Natural killer cell treated with Interleukin-12 subunit alpha and Interleukin-12 subunit beta and Interleukin-15 and Interleukin-18, amount 100 ng/mL, for 72 hours (primary cell): ENCODE data around the gene ACTL9. TPM values are rescaled to one million over a fixed set of nuclear protein-coding genes. Genes with fewer than 3 reads are reported as not detected.

Source experiments
- ATAC-seq, 2 donors: fragments of 150-1000 bp; cut with Tn5 transposase in 1 of 2; sonication (Bioruptor Pico), chemical (Tn5 transposase) in 1 of 2; 2 replicates each; pipeline ENCODE4 v1.10.0; 2021
- DNase-seq: peaks from one replicate; pipeline ENCODE4 v3.0.0; 2022; ENCODE audit warnings: low spot score
- H3K27ac Mint-ChIP-seq, 2 donors: 1 replicate in 1 of 2; 2 replicates in 1 of 2; pipeline ENCODE4 v1.8.0; 2022; ENCODE audit warnings: mixed read lengths in 2 of 2, mild to moderate bottlenecking in 1 of 2, moderate library complexity in 1 of 2
- H3K27me3 Mint-ChIP-seq, 2 donors: 1 replicate in 1 of 2; 2 replicates in 1 of 2; pipeline ENCODE4 v1.8.0; 2022; ENCODE audit warnings: mixed read lengths in 2 of 2
- H3K36me3 Mint-ChIP-seq: one replicate; pipeline ENCODE4 v1.8.0; 2022; ENCODE audit warnings: mixed read lengths
- H3K4me1 Mint-ChIP-seq, 2 donors: 1 replicate in 1 of 2; 2 replicates in 1 of 2; pipeline ENCODE4 v1.8.0; 2022; ENCODE audit warnings: low read depth in 2 of 2, mixed read lengths in 2 of 2, mild to moderate bottlenecking in 1 of 2
- H3K4me3 Mint-ChIP-seq: one replicate; pipeline ENCODE4 v1.8.0; 2022; ENCODE audit warnings: mixed read lengths
- H3K9me3 Mint-ChIP-seq: 2 replicates; pipeline ENCODE4 v1.8.0; 2022; ENCODE audit warnings: mixed read lengths
- total RNA-seq, 2 donors: library from RNA; stranded (reverse); gene quantifications; one replicate each; pipeline ENCODE4 v1.2.3, GENCODE V29; 2022

ACTL9 gene
- total RNA-seq, 2 donors from 2014 or later = not detected

DNA sequence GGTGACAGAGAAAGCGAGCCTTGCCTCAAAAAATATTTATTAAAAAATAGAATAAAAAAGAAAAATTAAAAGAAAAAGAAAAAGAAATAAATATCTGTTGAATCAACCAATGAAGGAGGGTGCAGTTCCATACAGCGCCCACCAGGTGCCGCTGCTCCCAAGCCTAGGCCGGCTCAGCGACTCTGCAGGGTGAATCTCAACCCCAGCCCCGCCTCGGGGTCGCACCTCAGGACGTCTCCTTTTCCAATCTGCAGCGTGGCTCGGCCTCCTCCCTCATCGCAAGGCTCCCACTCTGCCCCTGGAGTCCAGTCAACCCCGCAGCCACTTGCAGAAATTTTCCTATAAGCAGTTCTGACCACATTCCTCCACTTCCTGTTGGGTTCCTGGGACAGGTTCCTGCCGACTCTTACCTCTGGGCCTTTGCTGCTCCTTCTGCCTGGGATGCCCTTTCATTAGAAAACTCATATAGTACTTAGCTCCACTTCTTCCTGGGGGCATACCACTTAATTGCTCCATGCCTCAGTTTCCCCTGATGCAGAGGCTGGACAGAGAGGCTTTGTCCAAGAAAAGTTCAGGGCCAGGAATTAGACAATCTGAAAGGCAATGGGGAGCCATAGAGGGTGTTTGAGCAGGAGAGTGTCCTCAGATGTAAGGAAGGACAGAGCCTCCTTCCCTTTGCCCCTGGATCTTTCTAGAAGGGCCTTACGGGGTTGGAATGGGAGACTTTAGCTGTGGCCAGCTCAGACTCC, 43.8 kb downstream of the ACTL9 start:
- ATAC-seq (peak; percentile 68 to 76), DNase-seq (peak; percentile 78)
- H3K27ac Mint-ChIP-seq = no peak overlapping the region
- peaks cover 0 to 5% of the 10 kb centered on the region in 2 donors for H3K27me3 Mint-ChIP-seq
- H3K36me3 Mint-ChIP-seq = no peaks in the 10 kb centered on the region
- no peaks in the 10 kb centered on the region for H3K9me3 Mint-ChIP-seq
- H3K4me1 Mint-ChIP-seq = peaks cover 18 to 28% of the 10 kb centered on the region in 2 donors
- H3K4me3 Mint-ChIP-seq = peak overlapping the region; percentile 28

DNA sequence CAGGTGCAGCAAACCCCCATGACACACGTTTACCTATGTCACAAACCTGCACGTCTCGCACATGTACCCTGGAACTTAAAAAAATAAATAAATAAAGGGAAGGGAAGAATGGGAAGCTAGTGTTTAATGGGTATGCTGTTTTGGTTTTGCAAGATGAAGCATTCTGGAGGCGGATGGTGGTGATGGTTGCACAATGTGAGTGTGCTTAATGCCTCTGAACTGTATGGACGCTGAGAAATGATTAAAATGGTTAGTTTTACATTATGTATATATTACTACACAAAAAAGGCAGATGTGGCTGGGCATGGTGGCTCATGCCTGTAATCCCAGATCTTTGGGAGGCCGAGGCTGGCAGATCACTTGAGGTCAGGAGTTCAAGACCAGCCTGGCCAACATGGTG, 50.4 kb downstream of the ACTL9 start:
- H3K27me3 Mint-ChIP-seq = no peaks in the 10 kb centered on the region
- no peak overlapping the region for H3K27ac Mint-ChIP-seq
- H3K4me3 Mint-ChIP-seq = no peak overlapping the region
- H3K4me1 Mint-ChIP-seq = peaks cover 14 to 15% of the 10 kb centered on the region in 2 donors
- no peaks in the 10 kb centered on the region for H3K36me3 Mint-ChIP-seq
- H3K9me3 Mint-ChIP-seq = no peaks in the 10 kb centered on the region
- ATAC-seq (no peak), DNase-seq (no peak)

Other genes starting within 250 kb of the ACTL9 start
- 1 to 10 TPM; 1.5 to 2.0 TPM for gene PRAM1, start 196.2 kb downstream of the ACTL9 start, total RNA-seq
- 10 to 100 TPM; 15.5 to 16.8 TPM for gene ZNF414, start 184.6 kb downstream of the ACTL9 start, total RNA-seq
- gene MYO1F, start 121.4 kb downstream of the ACTL9 start, total RNA-seq = 100 to 1,000 TPM; 216 to 232 TPM
- gene ADAMTS10, start 88.1 kb downstream of the ACTL9 start, total RNA-seq = 10 to 100 TPM in 1 of 2 donors, 1 to 10 TPM in 1; 8.2 to 11.3 TPM
- not detected for gene NFILZ, start 68.2 kb downstream of the ACTL9 start, total RNA-seq
- not detected for gene OR2Z1, start 22.8 kb upstream of the ACTL9 start, total RNA-seq
- 10 to 100 TPM; 19.2 to 23.1 TPM for gene ZNF558, start 133.5 kb upstream of the ACTL9 start, total RNA-seq
- not detected for gene MBD3L1, start 133.6 kb upstream of the ACTL9 start, total RNA-seq